GM18858 (cell line): Measurements from ENCODE around the gene NXN.

Experiments used
- ATAC-seq: cut with Tn5 transposase; IDR thresholded peaks from one replicate; pipeline ENCODE4 v1.9.1; 2021; ENCODE audit not compliant: unreplicated experiment

NXN gene

GRCh38 chr17:979539-980405 lies at the start of gene NXN:
Gene NXN, minus strand, starts transcription at chr17:979776.
- no peak for ATAC-seq

GRCh38 chr17:1027044-1027443 lies 47.5 kb upstream of the NXN start:
- ATAC-seq, result no peak

- no peak for ATAC-seq
These were observed 47.0 kb upstream of the NXN start for GRCh38 chr17:1026599-1026975.

- no peak for ATAC-seq
These were observed 46.4 kb upstream of the NXN start for GRCh38 chr17:1025733-1026598.

DNA sequence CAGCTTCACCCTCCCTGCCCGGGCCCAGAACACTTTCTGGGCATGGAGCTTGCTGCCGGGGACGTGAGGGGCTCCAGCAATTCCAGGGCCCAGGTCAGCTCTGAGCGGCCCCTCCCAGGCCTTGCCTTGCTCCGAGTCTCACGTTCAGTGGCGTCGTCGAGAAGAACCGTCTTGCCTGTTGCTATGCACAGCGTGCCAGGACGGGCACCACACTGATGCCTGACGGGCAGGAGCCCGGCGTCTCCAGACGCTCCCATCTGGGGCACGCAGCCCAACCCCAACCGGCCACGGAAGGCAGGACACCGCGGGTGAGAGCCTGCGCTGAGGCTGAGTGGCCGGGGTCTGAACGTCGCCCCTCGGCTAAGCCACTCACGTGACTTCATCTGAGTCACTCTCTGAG lies 44.5 kb upstream of the NXN start:
- ATAC-seq, result no peak

GRCh38 chr17:1022278-1023024 lies 42.9 kb upstream of the NXN start:
- no peak for ATAC-seq

GRCh38 chr17:1021147-1021546 lies 41.6 kb upstream of the NXN start:
- no peak for ATAC-seq

DNA sequence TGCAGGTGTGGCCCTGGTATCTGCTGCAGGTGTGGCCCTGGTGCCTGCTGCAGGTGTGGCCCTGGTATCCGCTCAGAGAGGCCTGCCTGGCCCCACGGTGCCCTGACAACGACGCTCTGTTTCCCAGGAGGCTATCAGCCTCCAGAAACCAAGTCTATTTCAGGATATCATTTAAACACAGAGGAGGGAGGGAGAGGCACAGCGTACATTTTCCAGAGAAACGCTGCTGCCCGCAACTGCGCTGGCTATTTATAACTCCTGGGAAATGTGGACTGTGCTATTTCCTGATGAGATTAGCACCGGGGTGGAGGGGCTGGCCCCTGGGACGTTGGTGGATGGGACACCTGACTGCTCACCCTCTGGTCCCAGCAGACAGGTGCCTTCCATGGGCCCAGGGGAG lies 39.9 kb upstream of the NXN start:
- no peak for ATAC-seq

- ATAC-seq, result no peak
These were observed 39.0 kb upstream of the NXN start for GRCh38 chr17:1018547-1018946.

GRCh38 chr17:1013729-1014090 lies 34.1 kb upstream of the NXN start:
- no peak for ATAC-seq

GRCh38 chr17:1012823-1013728 lies 33.5 kb upstream of the NXN start:
- ATAC-seq, result no peak

- ATAC-seq, result no peak
These were observed 32.5 kb upstream of the NXN start for GRCh38 chr17:1011760-1012735.

DNA sequence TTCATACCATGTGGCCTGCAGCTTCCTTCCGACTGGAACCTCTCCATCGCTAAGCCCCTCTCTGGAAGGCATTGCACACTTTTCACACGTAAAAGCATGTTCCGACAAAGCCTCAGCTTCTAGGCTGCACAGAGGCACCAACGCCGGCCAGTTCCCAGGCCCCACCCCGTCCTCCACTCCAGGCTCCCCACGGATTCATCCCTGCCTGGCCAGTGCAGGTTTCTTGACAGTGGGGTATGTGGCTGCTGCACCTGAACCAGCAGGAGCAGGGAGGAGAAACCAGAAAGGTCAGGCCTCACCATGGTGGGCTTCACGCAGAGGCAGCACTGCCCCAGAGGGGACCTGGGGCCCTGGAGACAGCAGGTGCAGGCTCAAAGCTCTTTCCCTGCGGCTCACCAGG lies 31.6 kb upstream of the NXN start:
- ATAC-seq, result no peak

DNA sequence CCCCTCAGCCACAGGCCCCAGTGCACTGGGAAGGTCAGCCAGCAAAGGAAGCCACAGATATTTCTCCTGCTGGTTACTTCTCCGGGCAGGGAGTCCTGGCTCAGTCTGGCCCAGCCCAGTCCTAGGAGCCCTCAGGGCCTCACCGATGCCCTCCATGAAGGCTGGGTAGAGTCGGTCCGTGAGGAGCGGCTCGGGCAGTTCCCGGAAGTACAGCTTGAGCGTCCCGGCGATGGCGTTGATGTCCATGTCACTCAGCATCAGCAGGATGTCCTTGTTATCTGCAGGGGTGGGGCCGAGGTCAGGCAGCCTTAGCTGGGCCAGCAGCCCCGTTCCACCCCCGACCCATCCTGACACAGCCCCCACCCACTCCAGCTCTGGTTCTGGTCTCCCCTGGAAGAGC lies 31.0 kb upstream of the NXN start:
- no peak for ATAC-seq

- ATAC-seq, result no peak
These were observed 30.5 kb upstream of the NXN start for GRCh38 chr17:1010086-1010450.

DNA sequence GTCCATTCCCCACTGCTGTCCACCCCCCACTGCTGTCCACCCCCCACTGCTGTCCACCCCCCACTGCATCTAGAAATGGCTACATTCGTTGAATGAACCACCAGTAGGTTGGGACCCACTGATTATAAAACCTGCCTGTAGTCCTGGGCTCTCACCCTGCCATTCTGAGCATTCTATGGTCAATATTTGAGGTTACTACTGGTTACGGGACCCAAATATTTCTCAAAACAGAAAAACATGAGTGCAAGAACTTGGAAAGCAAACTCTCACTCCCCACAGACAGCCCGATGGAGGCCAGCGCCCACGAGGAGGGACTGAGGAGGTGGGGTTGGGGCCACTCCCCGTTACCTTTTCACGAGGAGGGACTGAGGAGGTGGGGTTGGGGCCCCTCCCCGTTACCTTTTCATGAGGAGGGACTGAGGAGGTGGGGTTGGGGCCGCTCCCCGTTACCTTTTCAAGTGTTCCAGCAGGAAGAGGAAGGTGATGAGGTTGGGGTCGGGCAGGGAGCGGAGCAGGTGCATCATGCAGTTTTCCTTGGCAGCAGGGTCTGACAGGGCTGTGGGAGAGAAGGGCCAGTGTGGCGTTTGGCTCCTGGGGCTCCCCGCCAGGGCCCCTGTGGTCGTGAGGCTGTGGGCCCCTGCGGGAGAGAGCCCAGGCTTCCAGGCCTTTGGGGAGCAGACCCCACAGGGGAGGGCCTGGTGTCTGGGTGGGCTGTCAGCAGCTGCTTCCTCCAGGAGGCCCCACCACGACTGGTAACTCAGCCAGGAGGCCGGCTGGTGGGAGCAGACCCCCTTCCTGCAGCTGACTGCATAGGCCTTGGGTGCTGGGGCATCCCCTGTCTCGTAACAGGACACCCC lies 29.9 kb upstream of the NXN start:
- no peak for ATAC-seq

DNA sequence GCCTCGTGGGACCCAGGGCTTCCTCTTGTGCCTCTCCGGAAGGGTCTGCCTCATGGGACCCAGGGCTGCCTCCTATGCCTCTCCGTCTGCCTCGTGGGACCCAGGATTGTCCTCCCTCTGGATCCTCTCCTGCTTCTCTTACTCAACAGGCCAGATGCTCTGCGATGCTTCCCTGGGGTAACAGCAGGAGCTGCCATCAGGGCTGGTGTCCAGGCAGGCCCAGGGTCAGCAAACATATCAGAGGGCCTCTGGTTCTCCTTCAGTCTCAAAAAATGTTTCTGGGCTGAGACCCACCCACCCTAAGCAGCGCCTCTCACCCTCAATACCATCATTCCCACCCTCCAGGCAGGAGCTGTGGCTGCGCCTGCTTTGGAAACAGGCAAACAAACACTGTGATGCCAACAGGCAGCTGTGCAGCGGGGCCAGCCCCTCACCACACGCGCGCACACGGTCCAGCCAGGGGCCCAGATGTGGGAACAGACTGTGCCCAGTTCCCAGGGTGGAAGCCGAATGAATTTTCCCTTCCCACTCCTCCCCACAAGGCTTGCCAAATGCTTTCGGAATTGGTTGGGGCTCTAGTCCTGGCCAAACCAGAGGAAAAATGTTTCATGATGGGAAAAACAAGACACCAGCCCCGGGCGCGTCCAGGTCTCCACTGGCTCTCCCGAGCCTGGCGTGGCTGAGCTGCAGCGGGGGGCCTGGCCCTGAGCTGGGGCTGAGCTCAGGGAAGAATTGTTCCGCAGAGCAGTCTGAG lies 28.6 kb upstream of the NXN start:
- ATAC-seq, result no peak
